GM19023 (cell line): ENCODE measurements around the gene RGL3.
"Not testable (repeated sequence)": the region's sequence is repeated elsewhere in the genome, so short reads cannot be mapped to it uniquely, and the experiment has no call there.

Experiments
- ATAC-seq: cut with Tn5 transposase; IDR thresholded peaks from one replicate; pipeline ENCODE4 v1.9.1; 2021; ENCODE audit warnings: mild to moderate bottlenecking, moderate library complexity; ENCODE audit not compliant: unreplicated experiment

RGL3 gene

DNA sequence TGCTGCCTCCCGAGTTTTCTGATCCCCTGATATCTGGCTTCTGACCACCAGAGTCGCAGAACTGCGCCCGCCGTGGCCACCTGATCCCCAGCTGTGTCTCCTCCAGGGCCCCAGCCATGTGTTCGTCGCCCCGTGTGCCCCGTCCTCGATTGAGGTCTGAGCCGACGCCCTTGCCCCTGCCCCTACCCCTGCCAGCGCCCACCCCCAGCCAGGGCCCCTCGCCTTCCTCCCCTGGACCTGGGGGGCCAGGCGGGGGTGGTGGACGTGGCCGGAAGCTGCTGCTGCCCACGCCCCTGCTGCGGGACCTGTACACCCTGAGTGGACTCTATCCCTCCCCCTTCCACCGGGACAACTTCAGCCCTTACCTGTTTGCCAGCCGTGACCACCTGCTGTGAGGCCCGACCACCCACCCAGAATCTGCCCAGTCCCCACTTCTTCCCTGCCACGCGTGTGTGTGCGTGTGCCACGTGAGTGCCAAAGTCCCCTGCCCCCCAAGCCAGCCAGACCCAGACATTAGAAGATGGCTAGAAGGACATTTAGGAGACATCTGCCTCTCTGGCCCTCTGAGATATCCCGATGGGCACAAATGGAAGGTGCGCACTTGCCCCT lies 54.7 kb downstream of the RGL3 start:
- ATAC-seq = no peak

GRCh38 chr19:11363881-11364280 lies 55.2 kb downstream of the RGL3 start:
- no peak for ATAC-seq

- no peak for ATAC-seq
Measured at GRCh38 chr19:11361771-11362731, 57.1 kb downstream of the RGL3 start.

GRCh38 chr19:11361037-11361770 lies 57.9 kb downstream of the RGL3 start:
- ATAC-seq = no peak

DNA sequence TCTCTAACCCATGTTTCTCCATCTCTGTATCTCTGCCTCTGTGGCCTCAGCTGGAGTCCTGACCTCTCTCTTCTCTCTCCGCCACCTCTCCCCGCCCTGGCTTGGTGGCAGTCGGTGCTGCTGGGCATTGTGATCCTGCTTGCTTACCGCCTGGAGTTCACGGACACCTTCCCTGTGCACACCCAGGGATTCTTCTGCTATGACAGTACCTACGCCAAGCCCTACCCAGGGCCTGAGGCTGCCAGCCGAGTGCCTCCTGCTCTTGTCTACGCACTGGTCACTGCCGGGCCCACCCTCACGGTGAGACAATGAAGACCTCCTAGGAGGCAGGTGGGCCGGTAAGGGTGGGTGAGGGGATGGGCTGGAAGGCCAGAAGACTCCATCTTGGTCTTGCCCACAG lies 59.7 kb downstream of the RGL3 start:
- ATAC-seq = no peak

DNA sequence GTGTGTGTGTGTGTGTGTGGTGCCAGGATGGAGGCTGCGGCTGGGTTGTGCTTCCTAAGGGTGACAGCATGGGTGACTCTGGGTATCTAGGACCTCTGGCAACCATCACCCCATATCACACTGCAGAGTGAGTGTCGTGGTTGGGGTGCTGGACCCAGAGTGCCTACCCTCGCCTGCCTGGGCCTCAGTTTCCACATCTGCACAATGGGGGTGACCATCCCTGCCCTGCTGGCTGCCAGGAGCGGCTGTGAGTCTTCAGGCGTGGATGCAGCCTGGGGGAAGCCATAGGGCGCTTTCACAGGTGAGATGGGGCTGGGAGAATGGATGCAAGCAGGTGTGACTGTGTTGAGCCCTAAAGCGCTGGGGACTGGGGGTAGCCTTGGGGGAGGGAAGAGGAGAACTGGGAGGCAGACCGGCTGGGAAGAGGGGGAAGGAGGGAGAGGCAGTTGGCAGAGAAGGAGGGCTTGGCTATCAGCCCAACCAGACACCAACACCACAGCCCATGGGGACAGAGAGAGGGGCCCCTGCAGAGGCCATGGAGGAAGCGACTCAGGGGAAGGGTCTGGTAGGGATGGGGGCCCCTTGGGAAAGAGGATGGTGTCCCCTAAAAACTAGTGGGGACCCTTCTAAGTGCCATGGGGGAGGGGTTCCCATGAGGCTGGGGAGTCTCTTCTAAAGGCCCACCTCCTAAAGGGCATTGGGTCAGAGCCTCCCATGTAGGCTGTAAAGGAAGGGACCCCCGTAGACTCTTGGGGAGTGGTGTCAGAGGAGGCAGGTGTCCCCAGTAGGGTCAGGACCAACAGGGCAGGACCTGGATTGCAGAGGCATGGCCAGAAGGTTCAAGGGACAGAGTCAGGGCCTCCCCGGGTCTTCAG lies 62.2 kb downstream of the RGL3 start:
- ATAC-seq = no peak

GRCh38 chr19:11356074-11356397 lies 63.1 kb downstream of the RGL3 start:
- no peak for ATAC-seq

- ATAC-seq = peak; percentile 72
Measured at GRCh38 chr19:11355160-11356073, 63.7 kb downstream of the RGL3 start, which contains the start of gene PLPPR2. TSS of gene PLPPR2 (plus strand) at chr19:11355432. CDS start at chr19:11357674, 2,242 bp downstream.

GRCh38 chr19:11354102-11354501 lies 65.0 kb downstream of the RGL3 start:
- ATAC-seq = not testable (repeated sequence)

GRCh38 chr19:11349171-11349570 lies 69.9 kb downstream of the RGL3 start:
- ATAC-seq = no peak

GRCh38 chr19:11347546-11348039 lies 71.5 kb downstream of the RGL3 start:
- no peak for ATAC-seq

DNA sequence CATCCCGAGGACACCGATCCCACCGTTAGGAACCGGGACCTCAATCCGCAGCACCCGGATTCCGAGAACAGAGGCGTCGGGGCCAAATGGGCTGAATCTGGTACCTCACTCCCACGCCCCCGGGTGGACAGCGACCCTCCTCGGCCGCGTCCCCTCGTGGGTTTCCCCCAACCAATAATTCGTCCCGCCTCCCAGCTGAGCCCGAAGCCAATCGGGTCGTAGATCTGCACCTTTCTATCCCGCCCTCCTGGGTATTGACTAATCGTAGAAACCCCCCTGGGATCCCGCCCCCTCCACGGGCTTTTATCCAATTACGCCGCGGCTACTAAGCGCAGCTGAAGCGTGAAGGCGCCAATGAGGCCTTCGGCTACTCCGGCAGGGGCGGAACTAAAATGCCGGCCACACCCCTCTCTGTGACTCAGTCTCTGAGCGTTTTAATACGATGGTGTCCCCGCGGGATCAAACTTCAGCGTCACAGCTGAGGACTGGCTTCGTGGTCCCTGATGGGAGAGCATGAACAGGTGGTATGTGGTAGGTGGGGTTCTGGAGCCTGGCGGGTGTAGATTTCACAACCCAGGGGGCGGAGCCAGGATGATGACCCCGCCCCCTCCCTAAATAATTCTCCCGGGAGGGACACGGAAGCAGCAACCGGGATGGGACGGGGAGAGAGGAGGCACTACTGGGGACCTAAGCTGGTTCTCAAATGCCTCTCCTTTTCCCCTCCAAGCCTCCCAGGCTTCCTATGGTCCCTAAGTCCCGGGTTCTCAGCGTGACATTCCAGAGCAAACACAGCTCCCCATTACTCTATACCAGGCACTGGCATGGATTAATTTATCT lies 72.8 kb downstream of the RGL3 start, which contains the start of the genes CCDC159 and TMEM205:
Gene CCDC159, plus strand, starts transcription at position 416 of the 837 bp plus-strand sequence. Its CDS starts 88 bp downstream, at position 504.
Gene TMEM205, minus strand, starts transcription at position 165 of the 837 bp plus-strand sequence. CDS start 649 bp downstream, outside the sequence.
- peak; percentile 89 for ATAC-seq

GRCh38 chr19:11345122-11345803 lies 73.9 kb downstream of the RGL3 start:
- no peak for ATAC-seq
